GM19025 (cell line): ENCODE data around the gene CRADD.

Experiments
- ATAC-seq: cut with Tn5 transposase; IDR thresholded peaks from one replicate; pipeline ENCODE4 v1.9.1; 2021; ENCODE audit warnings: mild to moderate bottlenecking, low read depth, moderate library complexity; ENCODE audit not compliant: unreplicated experiment

CRADD gene

GRCh38 chr12:93669452-93669851 lies 7.7 kb upstream of the CRADD start:
- ATAC-seq = no peak

- ATAC-seq = no peak
Observed at GRCh38 chr12:93670104-93670503, 7.1 kb upstream of the CRADD start.

GRCh38 chr12:93671044-93671443 lies 6.1 kb upstream of the CRADD start:
- no peak for ATAC-seq

DNA sequence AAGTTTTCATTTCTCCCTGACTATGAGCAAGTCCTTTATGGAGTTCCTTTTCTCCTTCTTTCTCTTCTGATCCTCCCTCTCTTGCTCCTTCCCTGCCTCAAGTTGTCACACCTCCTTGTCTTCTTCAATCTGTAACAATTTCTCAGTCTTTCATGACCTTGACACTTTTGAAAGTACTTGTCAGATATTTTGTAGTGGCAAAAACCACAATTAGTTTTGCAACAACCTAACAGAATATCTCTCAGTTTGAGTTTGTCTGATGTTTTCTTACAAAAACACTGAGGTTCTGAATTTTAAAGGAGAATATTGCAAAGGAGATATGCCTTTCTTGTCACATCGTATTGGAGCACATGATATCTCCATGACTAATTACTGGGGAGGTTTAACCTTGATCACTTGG lies 4.1 kb upstream of the CRADD start:
- ATAC-seq = no peak

DNA sequence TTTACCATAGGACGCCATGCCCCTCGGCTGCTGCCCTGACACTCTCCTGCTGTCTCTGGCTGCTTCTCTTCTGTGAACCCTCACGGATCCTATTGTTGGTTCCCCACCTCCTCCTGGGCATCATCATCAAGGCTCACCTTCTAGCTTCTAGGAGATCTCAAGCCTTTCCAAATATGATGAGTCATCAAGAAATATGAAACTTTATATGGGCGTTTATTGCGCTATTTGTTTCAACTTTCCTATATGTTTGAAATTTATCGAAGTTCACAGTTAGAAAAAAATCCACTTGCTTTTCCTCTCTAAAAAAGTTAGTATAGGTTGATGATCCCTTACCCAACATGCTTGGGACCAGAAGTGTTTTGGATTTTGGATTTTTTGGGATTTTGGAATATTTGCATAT lies 2.8 kb upstream of the CRADD start:
- ATAC-seq = no peak

- no peak for ATAC-seq
Observed at GRCh38 chr12:93676408-93677194, 574 bp upstream of the CRADD start.

GRCh38 chr12:93678779-93679178 lies 1.6 kb downstream of the CRADD start:
- no peak for ATAC-seq

DNA sequence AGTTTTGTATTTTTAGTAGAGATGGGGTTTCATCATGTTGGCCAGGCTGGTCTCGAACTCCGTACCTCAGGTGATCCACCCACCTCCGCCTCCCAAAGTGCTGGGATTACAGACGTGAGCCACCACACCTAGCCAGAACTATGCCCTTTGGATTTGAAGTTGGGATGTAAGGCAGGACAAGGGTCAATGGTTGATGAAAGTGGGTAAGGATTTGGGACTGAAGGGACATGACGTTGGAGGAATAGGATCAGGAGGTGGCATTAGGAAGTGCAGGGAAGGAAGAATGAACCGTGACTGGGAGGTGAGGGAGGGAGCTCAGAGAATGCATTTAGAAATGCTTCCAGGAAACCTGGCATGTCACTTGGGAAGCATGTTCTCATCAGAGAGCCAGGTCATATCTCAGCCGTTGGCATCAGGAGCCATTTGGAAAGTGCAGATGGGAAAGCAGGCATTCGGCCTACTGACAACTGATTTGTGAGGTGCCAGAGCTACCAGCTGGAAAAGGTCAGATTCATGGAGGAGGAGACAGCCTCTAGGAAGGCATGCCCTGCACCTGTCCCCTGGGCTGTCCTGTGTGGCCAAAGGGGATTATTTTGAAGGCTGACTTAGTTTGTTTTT lies 2.2 kb downstream of the CRADD start:
- ATAC-seq = no peak

- ATAC-seq = no peak
Observed at GRCh38 chr12:93680006-93680405, 2.8 kb downstream of the CRADD start.

GRCh38 chr12:93682846-93683261 lies 5.7 kb downstream of the CRADD start:
- no peak for ATAC-seq

- ATAC-seq = no peak
Observed at GRCh38 chr12:93683410-93683809, 6.2 kb downstream of the CRADD start.

DNA sequence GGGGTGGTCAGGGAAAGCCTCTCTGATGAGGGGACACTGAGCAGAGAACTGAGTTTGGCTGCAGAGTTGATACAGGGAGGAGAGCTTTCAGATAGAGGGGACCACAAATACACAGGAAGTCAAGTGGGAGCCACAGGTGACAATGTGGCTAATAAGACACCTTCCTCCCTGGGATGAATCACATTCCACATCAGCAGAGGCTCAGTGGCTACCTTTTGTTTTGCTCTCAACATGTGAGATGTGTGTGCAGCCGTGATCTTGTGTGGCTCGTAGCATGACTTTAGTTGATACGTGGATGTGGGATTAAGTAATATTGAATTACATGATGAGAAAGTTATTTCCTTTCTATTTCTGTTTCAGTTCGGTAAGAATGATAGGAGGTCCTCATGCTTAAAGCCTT lies 7.5 kb downstream of the CRADD start:
- no peak for ATAC-seq

- ATAC-seq = no peak
Observed at GRCh38 chr12:93686572-93687356, 9.6 kb downstream of the CRADD start.

DNA sequence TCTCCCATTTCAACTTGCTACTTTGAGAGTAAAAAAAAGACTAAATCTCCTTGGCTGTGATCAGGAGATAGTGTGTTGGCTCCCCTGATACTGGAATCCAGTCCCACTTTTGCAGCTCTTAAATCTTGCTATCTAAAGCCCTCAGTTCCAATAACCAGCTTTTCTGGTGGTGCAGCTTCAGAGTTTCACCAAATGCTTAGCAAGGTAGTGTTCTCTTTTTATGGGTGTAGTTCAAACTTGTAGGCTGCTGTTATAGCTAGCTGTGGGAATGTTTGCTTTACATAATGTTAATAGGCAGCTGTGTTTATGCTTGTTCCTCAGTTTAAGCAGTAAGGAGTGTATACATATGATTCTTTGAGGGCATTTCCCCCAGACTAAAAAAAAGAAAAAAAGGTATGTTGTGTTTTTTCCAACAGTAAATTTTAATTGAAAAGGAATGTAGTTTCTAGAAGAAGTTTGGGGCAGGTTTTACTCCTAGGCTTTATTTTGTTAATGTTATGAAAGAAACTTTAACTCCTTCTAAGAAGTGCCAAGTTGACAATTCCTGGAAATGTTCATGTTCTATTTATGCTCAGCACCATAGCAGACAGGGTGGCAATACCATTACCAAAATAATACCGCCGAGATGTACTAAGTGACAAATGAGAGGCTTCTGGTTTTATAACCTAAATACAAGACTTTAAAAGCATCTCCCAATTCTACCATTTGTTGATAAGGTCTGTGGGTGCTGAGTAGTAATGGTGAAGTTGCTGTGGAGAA lies 12.1 kb downstream of the CRADD start:
- no peak for ATAC-seq

GRCh38 chr12:93696462-93696861 lies 19.3 kb downstream of the CRADD start:
- ATAC-seq = no peak

DNA sequence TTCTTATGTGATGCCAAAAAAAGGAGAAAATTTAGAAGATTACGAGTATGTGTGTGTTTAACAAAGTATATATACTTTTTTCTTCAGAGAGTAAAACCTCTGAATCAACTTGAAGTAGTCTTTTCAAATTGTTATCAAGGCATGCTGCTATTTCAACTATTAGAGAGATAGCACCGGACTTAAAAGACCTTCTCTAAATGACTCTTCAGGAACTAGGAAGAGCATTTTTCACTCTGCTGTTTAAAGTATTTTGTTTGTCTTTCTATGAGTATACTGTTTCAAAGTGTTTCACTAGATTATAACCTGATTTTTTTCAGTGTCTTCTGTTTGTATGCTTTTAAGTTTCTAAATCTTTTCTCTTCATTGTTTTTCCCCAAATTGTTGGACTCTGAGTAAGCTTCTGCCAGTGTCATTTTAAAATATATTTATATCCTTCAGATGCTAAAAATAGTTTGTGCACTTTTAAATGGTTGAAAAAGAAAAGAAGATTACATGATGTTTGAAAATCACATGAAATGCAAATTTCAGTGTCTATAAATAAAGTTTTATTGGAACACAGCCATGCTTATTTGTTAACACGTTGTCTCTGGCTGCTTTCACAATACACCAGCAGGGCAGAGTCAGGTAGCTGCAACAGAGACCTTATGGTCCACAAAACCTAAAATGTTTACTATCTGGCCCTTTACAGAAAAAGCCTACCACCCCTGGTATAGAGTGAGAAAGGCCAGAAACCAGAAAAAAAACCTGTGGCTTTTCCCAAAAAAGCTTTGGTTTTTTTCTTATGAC lies 21.3 kb downstream of the CRADD start:
- no peak for ATAC-seq

- no peak for ATAC-seq
Observed at GRCh38 chr12:93699271-93700145, 22.3 kb downstream of the CRADD start.

GRCh38 chr12:93702707-93703315 lies 25.6 kb downstream of the CRADD start:
- no peak for ATAC-seq

DNA sequence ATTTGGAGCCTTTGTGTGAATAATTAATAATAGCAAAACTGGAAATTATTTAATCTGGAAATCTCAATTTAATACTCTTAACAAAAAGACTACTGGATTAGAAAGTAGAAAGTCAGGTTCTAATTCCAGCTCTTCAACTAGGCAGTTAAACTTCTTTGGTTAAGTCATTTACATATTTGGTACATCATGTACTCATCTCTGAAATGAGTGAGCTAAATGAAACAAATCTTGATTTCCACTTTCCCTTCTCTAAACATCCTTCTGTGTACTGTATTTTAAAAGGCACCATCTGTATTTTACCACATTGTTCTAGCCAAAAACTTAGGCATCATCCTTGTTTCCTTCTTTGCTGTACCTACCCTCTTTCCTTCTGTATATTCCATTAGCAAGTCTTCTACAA lies 26.9 kb downstream of the CRADD start:
- no peak for ATAC-seq
